Measurements from ENCODE around the gene ARHGEF6.

The ARHGEF6 gene

DNA sequence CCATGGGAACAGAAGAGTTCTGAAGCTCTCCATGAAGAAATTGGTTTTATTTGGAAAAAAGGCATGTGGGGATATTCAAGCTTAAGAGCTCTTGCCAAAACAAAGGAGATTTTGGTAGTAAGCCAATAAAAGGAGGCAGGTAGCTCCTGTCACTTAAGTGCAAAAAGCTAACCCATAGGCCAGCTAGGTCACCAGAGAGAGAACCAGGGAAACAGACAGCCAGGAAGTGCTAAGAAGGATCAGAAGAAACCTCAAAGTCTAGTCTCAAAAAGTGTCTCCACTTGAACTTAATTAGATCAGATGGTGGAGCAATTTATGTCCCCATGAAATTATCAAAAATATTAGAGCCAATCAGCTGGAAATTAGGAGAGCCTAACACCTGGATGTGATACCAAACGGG, 83.6 kb downstream of the ARHGEF6 start:
- DNase-seq, result no peak

DNA sequence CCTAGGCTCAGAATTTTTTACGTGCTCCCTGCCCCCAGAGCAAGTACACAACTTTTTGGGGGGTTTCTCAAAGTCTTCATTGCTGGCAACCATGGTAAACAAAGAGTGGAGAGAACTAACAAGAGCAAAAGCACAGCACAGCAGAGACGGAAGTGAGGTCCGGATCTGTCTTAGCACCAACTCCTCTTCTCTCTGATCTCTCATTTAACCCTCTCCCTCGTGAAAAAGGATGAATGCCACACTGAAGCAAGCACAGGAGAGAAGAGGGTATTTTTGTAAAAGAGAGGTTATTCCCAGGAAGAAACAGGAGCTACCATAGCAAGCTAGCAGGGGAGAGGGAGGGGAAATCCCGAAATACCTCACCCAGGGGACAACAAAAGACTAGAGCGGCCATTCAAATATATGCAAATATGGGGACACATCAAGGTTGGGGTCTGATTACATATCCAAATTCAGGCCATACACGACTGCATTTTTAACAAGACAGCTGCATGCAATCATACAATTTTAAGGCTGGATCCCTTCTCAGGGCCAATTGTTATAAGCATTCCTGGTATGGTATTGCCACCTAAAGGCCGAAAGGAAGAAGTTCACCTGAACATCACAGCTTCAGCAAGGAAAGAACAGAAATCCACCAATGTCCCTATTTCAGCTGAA, 86.2 kb downstream of the ARHGEF6 start:
- peak in 2 of 56 donors; percentile 0 to 1 for DNase-seq

DNA sequence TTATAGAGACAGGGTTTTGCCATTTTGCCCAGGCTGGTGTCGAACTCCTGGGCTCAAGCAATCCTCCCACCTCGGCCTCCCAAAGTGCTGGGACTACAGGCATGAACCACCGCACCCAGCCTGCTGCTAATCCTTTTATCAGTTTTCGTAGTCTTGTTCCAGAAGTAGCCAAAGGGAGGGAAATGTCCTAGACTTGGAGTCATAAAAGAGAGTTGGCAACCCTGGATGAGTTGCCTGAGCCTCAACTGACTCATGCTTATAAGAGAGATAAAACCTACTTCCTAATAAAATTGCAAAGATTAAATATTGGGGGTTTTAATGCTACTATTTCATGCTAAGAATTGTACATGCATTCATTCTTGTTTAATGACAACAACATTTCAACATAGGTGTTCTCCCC, 88.5 kb downstream of the ARHGEF6 start:
- DNase-seq, result no peak

DNA sequence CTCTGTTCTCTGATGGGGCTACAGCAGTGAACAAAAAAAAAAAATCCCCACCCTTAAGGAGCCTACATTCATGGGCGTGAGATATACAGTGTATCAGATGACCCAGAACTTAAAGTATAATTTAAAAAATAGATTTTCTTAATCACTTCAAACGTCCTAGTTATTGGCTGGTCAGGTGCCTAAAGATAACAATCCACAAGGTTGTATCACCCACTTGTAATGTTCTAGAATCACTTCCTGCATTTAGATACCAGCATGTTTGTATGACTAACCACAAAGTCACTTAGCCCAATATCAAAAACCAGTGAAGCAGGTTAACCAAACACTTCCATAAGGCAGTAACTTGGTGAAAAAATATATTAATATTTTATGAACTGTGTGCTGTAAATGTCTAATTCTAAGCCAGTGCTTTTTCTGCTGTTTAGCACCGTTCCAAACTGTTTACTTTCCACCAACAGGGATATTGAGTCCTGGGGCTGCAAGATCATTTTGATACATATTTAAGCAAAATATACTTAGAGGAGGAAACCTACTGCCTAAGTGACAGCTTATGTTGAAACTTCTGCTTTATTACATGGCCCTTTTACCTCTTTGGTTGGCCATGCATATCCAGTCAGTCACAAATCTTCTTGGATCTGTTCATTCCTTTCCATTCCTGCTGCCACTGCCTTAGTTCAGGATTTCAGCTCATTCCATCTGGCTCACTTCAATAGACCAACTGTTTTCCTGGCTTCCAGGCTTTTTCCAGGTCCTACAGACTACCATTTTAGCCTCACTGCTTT, 89.5 kb downstream of the ARHGEF6 start:
- no peak for DNase-seq

DNA sequence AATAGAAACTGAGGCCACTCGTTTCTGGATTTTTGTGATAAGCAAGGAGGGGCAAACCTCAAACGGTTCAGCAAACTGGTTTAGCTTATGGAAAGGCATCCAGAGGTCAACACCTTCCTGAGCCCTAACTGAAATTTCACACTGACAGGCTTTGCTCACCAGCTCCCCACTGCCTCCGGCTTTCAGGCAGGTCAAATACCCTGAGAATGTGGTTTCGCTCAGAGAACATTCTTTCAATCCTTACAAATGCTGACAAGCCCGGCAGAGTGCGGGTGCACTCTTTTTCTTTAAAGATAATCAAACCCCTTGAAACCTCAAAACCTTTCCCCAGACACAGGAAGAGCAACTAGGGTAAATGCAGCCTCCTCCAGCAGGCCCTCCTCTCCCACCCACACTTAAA, 91.3 kb downstream of the ARHGEF6 start:
- no peak for DNase-seq

DNA sequence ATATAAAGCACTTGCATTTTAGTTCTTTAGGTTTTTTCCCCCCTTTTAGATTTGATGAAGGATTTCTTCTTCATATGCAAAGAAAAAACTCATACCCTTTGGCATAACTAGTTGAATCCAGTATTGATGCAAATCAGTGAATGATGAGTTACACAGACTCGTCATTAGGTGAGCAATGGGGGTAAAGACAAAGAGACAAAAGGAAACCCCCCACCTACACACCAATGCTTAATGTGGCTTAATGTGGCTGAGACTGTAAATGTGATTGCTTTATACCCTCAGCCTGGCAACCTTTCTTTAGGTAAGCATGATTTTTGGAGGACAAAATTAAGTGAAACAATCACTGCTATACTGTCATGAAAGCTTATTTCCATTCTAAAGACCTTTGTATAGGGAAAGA, 93.3 kb downstream of the ARHGEF6 start:
- DNase-seq, result no peak

DNA sequence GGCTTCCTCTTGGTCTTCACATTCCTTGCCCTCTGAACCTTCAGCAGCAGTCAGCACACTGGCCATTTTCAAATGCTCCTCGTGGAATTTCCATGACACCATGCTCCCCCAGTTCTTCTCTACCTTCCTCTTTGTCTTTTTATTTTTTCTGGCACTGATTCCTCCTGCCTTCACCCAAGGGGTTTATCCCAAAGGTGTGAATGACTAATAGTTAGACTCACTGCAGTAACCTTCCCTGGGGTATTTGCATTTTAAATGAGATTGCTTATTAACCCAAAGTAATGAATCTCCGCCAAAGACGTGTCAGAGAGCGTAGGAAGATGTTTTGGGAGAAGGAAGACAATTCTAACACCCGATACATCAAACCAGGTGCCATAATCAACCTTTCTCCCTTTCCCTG, 96.6 kb downstream of the ARHGEF6 start:
- no peak for DNase-seq

DNA sequence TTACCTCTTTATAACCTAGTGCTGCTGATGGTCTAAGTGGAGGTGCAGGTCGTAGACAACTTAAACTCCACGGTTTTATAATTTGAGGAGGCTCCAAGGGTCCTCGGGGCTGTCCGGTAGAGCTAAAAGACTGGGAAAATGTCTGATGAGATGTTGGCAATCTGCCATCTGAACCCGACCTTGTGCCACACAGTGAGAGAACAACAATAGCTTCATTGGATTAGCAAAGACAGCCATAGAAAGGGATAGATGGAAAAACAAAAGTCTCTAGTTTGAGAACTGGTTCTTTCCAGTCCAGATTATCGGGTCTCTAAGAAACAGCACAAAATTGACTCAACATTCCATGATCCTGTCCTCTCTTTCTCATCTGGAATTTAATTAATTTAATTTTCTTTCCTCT, 101.2 kb downstream of the ARHGEF6 start:
- peak in 5 of 56 donors; percentile 0 to 28 (median 4) for DNase-seq

DNA sequence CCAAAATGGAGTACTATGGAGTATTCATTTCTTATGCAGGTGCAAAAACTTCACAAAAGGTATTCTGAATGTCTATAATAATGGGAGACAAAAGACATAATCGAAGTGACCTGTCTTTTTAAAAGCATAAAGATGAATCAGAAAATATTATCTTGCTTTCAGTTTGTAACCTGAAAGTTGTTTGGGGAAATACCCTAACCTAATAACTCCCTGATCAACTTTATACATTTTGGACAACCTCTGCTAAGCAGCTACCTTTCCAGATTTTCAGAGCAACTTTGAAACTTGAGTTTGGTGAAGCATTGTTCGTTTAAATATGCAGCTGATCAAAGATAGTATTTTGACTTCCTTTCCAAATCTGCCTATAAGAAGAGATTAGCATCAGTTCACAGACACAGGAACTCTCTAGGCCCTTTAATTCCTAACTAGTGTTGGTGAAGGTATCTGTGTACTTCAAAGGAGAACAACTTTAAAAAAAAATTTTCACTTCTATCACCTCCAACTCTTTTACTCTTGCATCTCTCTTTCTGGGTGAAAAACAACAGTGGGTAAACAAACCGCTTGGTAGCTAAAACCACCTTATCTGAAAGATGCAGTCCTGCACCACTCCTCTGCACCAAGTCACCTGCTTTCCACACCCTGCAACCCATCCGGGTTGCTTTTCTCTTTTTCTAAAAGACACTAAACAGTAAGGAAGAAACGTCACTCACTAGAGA, 106.3 kb downstream of the ARHGEF6 start:
- DNase-seq, result no peak

DNA sequence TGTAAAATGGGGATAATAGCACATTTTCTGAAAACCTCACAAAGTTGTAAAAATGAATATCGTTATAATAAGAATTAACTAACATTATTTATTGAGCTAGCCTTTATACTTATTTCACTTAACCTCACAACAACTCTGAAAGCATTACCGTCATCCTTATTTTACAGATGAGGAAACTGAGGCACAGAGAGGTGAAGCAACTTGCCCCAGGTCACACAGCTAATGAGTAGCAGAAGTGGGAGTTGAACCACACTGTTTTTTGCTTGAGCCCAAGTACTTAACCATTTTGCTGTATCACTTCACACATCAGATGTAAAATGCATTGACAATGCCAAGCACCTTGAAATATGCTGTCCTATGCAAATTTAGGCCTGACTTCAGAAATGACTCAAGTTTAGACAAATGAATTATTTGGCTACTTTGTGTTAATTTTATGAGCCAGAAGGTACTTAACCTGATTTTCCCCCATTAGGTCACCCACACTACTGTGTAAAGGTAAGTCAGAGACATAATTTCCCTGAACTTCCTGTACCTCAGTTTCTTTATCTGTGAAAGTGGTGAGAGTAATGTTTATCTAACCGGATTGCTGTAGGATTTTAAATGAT, 109.6 kb downstream of the ARHGEF6 start:
- DNase-seq, result no peak

DNA sequence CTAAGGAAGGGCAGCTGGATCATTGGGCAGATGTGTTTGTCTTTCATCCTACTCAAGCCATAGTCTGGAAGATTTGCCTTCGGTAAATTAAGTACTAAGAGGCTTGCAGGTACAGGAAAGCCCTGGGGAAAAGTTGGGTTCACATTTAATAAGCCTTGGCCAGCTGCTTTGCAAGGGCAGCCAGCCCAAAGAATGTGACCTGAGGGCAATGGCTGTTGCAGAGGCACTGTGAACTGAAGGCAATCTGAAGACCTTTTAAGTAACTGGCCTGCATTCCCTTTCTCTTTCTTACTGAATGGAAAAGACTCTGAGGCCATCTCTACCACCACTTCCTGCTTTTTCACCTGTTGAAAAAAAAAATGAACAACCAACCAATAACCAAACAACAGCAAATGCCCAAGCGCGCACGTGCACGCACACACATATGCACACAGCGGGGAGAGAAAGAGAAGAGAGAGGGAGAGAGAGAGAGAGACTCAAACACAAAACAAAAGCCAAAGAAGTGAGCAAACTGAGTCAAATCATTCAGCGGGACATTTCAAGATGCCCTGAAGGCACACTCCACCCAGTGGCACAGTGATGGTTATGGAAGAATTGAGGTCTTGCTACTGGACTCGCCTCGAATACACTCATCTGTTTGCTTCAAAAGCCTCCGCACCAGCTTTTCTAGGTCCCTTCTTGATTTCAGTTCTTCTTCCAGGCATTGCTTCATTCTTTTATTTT, 113.1 kb downstream of the ARHGEF6 start:
- no peak for DNase-seq

DNA sequence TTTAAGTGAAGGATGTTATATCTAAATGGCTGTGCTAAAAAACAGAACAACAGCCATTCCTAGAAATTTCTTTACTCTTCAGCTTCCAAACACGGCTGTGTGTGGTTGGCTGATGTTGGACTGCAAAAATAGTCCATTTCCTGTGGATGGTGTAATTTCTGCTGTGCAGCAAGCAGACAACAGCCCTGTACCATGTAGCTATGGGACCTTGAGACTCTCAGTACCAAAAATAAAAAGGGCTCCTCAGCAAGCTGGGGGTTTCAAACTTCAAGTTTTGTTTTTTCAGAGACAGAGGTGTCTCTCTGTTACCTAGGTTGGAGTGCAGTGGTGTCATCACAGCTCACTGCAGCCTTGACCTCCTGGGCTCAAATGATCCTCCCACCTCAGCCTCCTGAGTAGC, 114.6 kb downstream of the ARHGEF6 start:
- DNase-seq, result no peak

DNA sequence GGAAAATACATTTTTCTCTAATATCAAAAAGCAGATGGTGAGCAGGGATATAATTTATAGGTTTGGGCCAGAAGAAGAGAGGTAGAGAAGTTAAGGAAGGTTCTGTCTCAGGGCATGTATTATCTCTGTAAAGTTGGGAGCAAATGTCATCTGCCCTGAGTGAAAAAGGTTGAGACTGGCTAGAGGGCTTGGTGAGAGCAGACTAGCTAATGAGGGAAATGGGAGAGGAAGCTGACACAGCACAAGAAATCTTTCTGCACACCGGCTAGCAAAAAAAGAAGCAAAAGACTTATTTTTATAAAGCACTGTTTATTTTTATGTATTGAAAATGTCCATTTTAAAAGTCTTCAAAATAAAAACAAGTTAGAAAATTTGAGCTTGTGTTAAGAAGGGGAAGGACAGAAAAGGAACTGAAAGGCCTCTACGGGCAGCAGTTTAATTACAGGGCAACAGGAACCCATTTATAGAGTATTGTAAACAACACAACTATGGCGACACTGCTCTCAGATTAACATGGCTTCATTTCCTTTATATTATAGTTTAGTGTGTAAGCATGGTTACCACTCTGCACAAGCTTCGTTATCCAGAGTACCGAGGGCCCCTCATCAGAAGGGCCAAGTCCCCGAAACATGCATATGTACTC, 115.4 kb downstream of the ARHGEF6 start:
- no peak for DNase-seq

DNA sequence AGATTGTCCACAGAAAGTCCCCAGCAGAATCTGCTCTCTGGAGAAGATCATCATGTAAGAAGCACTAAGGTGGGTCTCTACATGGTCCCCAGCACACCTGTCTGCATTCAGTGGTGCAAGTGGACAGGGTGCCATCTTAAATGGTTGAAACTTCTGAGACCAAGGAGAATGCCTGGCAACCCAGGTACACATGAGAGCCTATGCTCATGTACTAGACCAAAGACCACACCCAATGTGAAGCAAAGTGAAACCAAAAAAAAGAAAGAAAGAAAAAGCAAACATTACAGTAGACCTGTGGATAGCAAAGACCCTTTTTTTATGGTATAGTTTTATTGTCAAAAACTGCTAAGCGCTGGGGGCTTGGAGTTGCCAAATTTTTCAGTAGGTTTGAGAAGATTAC, 117.8 kb downstream of the ARHGEF6 start:
- DNase-seq, result no peak

DNA sequence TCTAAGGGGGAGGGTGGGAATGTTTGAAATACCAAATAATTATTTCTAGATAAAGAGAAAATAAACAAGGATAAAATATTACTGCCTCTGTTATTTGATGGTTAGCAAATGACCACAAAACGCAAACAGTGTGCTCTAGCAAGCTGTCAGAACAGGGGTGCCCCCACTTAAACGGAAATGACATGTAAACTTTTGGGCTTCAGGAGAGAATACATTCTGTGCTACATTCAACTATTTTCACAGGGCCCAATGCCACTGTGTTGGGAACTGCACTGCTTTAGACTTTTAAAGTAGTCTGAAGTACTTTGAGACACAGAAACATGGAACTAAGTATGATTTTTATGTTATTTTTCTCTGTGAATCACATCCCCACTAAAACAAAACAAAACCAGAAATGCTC, 118.6 kb downstream of the ARHGEF6 start:
- no peak for DNase-seq

DNA sequence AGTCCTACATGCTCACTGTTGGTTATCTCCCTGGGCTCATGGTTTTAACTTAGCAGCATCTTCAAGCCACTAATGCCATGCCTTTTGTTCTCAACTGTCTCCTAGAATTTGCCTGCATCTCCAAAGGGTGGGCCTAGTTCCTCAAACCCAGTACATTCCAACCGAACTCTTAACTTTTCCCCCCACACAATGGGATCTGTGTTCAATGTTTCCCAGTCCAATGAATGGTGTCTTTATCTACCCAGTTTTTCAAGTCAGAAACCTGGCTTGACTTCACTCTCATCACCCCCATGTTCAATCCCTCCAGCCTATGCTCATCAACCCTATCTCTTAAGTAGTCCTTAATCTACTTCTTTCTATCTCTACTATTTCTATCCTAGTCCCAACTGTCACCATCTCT, 119.8 kb downstream of the ARHGEF6 start:
- no peak for DNase-seq

DNA sequence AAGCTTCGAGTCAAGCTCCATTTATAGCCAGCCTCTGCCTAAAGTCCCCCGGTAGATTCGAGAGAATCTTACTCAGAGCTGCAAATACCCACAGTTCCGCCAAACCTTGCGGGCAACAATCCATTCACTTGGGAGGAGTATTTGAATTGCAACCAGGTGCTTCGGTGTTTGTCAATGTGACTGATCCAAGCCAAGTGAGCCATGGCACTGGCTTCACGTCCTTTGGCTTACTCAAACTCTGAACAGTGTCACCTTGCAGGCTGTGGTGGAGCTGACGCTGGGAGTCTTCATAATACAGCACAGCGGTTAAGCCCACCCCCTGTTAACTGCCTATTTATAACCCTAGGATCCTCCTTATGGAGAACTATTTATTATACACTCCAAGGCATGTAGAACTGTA, 121.6 kb downstream of the ARHGEF6 start:
- peak in 1 of 56 donors; percentile 1 for DNase-seq

DNA sequence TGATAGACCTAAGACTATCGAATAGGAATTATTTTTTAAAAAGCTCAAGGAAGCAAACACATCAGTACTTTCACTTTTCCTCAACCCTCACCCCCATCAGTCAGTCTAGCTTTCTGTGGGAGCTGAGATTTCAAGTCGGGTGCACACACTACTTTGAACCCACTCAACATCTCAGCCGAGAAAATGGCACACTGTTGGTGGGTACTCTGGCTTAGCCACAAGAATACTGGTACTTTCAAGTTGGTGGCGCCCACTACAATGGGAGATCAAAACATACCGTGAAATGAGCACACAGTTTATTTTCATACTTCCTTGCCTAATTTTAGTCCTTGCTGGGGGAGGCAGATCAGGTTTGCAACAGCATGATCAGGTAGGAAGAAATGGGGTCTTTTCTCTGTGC, 122.6 kb downstream of the ARHGEF6 start:
- no peak for DNase-seq

DNA sequence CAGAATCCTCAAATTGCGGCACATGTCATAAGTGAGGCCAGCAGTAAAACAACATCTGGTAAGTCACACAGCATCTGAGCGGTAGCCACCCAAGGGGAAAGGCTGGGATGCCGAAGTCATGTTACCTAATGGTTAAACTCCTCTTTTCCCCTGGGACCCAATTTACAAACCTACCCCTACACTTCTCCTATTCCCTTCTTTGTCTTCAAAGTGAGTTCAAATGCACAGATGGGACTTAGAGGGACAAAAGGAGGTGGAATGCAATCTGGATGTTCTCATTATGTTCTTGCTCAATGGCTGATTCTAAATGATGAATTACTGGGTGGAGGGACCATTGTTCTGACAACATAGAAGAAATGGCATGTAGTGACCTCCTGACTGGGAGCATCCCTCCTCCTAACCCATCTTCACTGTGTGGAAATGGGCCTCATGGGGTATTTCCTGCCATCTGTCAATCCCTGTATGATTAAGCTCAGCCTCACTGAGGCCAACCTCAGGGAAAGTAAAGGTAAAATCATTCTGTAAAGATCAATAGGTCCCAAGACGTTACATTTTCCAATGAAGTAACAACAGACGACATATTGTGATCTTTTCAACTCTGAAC, 124.3 kb downstream of the ARHGEF6 start:
- DNase-seq, result no peak

All from nucleus accumbens (tissue), 56 donors.